ENCODE data around the gene SYT3. TPM values are rescaled to one million over a fixed set of nuclear protein-coding genes. Genes with fewer than 3 reads are reported as not detected.

Gene SYT3
- total and polyA plus RNA-seq, 2 of the 8 experiments (the other 6 are each of a cell fraction or from before 2014, with no cell fraction given): 6.7 to 17.3 TPM

DNA sequence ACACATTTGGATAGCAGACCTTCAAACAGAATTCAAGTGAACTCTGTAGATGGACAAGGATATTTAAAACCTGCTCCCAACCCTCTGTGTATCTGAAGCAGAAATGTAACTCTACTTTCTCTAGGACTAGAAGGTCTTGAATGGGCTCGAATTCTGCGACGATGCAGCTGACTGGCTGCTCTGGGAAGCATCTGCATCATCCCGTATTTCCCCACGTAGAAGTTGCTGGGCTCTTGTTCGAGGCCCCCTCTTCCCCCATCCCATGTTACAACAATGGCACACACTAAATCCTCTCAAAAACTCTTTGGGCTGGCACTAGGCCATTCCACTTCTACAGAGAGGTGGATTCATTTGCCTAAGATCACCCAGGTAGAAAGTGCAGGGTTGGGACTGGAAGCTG lies 24.5 kb upstream of the SYT3 start (continued):
- TF ChIP-seq ATF3 (IDR thresholded peaks at IDR 0.05; ENCODE audit: insufficient read depth, low read depth, low read length): no peak
- no peak for TF ChIP-seq SP2 (IDR thresholded peaks at IDR 0.05; ENCODE audit: low read length)
- TF ChIP-seq EGR1 (IDR thresholded peaks at IDR 0.05; ENCODE audit: borderline replicate concordance, low read depth, low read length): no peak
- no peak for TF ChIP-seq CBX8 (IDR thresholded peaks at IDR 0.05; ENCODE audit: borderline replicate concordance, low read depth, low read length)
- TF ChIP-seq CHD1 (IDR thresholded peaks at IDR 0.05; ENCODE audit: low read depth, low read length): no peak
- TF ChIP-seq, protein P1, sequence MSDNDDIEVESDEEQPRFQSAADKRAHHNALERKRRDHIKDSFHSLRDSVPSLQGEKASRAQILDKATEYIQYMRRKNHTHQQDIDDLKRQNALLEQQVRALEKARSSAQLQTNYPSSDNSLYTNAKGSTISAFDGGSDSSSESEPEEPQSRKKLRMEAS (IDR thresholded peaks at IDR 0.05): no peak
- TF ChIP-seq, protein P2, sequence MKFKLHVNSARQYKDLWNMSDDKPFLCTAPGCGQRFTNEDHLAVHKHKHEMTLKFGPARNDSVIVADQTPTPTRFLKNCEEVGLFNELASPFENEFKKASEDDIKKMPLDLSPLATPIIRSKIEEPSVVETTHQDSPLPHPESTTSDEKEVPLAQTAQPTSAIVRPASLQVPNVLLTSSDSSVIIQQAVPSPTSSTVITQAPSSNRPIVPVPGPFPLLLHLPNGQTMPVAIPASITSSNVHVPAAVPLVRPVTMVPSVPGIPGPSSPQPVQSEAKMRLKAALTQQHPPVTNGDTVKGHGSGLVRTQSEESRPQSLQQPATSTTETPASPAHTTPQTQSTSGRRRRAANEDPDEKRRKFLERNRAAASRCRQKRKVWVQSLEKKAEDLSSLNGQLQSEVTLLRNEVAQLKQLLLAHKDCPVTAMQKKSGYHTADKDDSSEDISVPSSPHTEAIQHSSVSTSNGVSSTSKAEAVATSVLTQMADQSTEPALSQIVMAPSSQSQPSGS (IDR thresholded peaks at IDR 0.05; ENCODE audit: low read length): no peak

All from H1 (cell line).